Suprapubic skin (tissue), 4 donors: ENCODE results near the gene SRGAP1. TPM values are rescaled to one million over a fixed set of nuclear protein-coding genes. Genes with fewer than 3 reads are reported as not detected.

Source experiments
- DNase-seq, 2 donors: peaks; one replicate each; pipeline ENCODE4 v3.0.0-alpha.2; 2019; ENCODE audit warnings: low spot score in 2 of 2
- H3K27ac ChIP-seq: fragments of 200-600 bp; sonication (generic); one replicate; pipeline ENCODE4 v1.5.1; 2019
- H3K27me3 ChIP-seq: fragments of 200-600 bp; sonication (generic); one replicate; pipeline ENCODE4 v1.5.1; 2019
- H3K36me3 ChIP-seq: fragments of 200-600 bp; sonication (generic); one replicate; pipeline ENCODE4 v1.5.1; 2019
- H3K4me1 ChIP-seq: fragments of 200-600 bp; sonication (generic); one replicate; pipeline ENCODE4 v1.5.1; 2019
- H3K4me3 ChIP-seq: fragments of 200-600 bp; sonication (generic); one replicate; pipeline ENCODE4 v1.5.1; 2019; ENCODE audit warnings: mild to moderate bottlenecking
- H3K9me3 ChIP-seq: fragments of 200-600 bp; sonication (generic); one replicate; pipeline ENCODE4 v1.5.1; 2019
- EP300 ChIP-seq: sonication (generic); formaldehyde crosslinking; IDR thresholded peaks from one replicate; pipeline ENCODE4 v1.6.1; 2017; ENCODE audit warnings: antibody characterized with exemption
- POLR2A ChIP-seq, 2 donors: fragments of 450-650 bp; IDR thresholded peaks; one replicate each; pipeline ENCODE4 v1.6.1; 2017; ENCODE audit warnings: antibody characterized with exemption in 2 of 2, mild to moderate bottlenecking in 2 of 2, moderate library complexity in 2 of 2
- POLR2AphosphoS5 ChIP-seq, 3 donors: sonication (generic); formaldehyde crosslinking; IDR thresholded peaks; one replicate each; pipeline ENCODE4 v1.6.1; 2017; ENCODE audit warnings: antibody characterized with exemption in 3 of 3
- WGBS: methylation state at CpG from one replicate; pipeline ENCODE4 v1.1.5; 2018; 5-methylcytosine and 5-hydroxymethylcytosine counted together
- total RNA-seq, 4 donors: library from RNA; depleted of rRNA; stranded (reverse); fragments of >200 nt; gene quantifications; one replicate each; pipeline ENCODE4 v1.1.0, GENCODE V29; 2016
- TF ChIP-seq, protein P1 (sequence below), 2 donors: fragments of 200-600 bp in 1 of 2; fragments of 450-650 bp in 1 of 2; sonication (generic) in 1 of 2; IDR thresholded peaks; one replicate each; pipeline ENCODE4 v1.5.1; 2016 to 2019; ENCODE audit warnings: antibody characterized with exemption in 2 of 2, mild to moderate bottlenecking in 1 of 2, moderate library complexity in 1 of 2

SRGAP1 gene
- total RNA-seq, 4 donors from 2014 or later = 8.4 to 10.9 (median 9.8) TPM

DNA sequence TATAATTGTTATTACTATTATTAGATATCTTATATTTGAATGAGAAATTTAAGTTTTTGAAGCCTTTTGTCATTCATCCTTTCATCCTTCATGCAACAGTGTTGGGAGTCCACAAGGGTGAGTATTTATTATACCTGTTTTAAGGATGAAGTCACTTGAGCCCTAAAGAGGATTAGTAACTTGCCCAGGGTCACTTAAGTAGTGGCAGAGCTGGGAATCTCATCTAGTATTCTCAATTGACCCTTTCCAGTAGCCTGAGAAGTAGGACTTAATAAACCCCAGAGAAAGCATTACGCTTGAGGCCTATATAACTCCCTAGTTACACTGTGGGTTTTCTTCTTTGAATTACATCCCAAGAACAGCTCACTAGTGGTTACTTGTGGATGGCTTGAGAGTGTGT is 119.8 kb downstream of the SRGAP1 start:
- Histone ChIP-seq H3K9me3 (no peaks in the 10 kb centered on the region), H3K4me1 (peaks cover 8% of the 10 kb centered on the region), H3K36me3 (no peaks in the 10 kb centered on the region), H3K4me3 (no peak overlapping the region), H3K27me3 (no peaks in the 10 kb centered on the region), H3K27ac (no peak overlapping the region)
- WGBS = 87% methylated on average over 1 of the region's 1 CpG
- no peak for DNase-seq
- no peak for TF ChIP-seq EP300
- TF ChIP-seq, protein P1, sequence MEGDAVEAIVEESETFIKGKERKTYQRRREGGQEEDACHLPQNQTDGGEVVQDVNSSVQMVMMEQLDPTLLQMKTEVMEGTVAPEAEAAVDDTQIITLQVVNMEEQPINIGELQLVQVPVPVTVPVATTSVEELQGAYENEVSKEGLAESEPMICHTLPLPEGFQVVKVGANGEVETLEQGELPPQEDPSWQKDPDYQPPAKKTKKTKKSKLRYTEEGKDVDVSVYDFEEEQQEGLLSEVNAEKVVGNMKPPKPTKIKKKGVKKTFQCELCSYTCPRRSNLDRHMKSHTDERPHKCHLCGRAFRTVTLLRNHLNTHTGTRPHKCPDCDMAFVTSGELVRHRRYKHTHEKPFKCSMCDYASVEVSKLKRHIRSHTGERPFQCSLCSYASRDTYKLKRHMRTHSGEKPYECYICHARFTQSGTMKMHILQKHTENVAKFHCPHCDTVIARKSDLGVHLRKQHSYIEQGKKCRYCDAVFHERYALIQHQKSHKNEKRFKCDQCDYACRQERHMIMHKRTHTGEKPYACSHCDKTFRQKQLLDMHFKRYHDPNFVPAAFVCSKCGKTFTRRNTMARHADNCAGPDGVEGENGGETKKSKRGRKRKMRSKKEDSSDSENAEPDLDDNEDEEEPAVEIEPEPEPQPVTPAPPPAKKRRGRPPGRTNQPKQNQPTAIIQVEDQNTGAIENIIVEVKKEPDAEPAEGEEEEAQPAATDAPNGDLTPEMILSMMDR (IDR thresholded peaks at IDR 0.05) = no peak
- no peak for TF ChIP-seq POLR2AphosphoS5 (IDR thresholded peaks at IDR 0.05)
- TF ChIP-seq POLR2A (IDR thresholded peaks at IDR 0.05) = no peak

DNA sequence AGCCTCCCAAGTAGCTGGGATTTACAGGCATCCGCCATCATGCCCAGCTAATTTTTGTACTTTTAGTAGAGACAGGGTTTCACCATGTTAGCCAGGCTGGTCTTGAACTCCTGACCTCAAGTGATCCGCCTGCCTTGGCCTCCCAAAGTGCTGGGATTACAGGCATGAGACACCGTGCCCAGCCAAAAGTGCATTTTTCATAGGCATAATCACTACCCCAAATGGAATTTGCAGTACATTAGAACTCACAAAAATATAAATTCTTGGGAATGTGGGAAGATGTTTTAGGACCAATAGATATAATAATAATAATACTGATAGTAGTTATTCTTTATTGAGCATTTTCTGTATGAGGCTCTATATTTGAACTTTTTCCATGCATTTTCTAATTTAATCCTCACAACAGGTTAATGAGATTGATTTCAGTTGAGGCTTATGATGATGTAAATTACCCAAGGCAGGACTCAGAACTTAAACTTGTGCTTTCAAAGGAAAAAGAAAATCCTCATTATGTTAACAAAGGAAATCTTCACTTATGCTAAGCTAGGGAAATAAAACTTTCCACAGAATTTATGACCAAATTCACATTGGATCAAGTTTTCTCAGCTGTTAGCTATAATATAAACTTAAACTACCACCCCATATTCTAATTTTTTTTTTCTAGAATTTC is 121.6 kb downstream of the SRGAP1 start:
- TF ChIP-seq POLR2AphosphoS5 (IDR thresholded peaks at IDR 0.05) (no peak), POLR2A (IDR thresholded peaks at IDR 0.05) (no peak), EP300 (no peak)
- TF ChIP-seq, protein P1 (IDR thresholded peaks at IDR 0.05) = no peak
- DNase-seq = no peak
- no peak overlapping the region for H3K4me3 ChIP-seq
- no peaks in the 10 kb centered on the region for H3K36me3 ChIP-seq
- no peaks in the 10 kb centered on the region for H3K9me3 ChIP-seq
- H3K4me1 ChIP-seq = peaks cover 11% of the 10 kb centered on the region
- 78% methylated on average over 3 of the region's 3 CpGs for WGBS
- H3K27ac ChIP-seq = no peak overlapping the region
- H3K27me3 ChIP-seq = no peaks in the 10 kb centered on the region

- Histone ChIP-seq H3K4me3 (no peak overlapping the region), H3K4me1 (peaks cover 11% of the 10 kb centered on the region), H3K27ac (no peak overlapping the region), H3K9me3 (no peaks in the 10 kb centered on the region), H3K36me3 (no peaks in the 10 kb centered on the region), H3K27me3 (no peaks in the 10 kb centered on the region)
- WGBS = 93% methylated on average over 2 of the region's 2 CpGs
- DNase-seq = no peak
- no peak for TF ChIP-seq POLR2AphosphoS5 (IDR thresholded peaks at IDR 0.05)
- TF ChIP-seq, protein P1 (IDR thresholded peaks at IDR 0.05) = no peak
- TF ChIP-seq EP300 = no peak
- no peak for TF ChIP-seq POLR2A (IDR thresholded peaks at IDR 0.05)
These were observed 122.1 kb downstream of the SRGAP1 start for GRCh38 chr12:63966606-63966975.

DNA sequence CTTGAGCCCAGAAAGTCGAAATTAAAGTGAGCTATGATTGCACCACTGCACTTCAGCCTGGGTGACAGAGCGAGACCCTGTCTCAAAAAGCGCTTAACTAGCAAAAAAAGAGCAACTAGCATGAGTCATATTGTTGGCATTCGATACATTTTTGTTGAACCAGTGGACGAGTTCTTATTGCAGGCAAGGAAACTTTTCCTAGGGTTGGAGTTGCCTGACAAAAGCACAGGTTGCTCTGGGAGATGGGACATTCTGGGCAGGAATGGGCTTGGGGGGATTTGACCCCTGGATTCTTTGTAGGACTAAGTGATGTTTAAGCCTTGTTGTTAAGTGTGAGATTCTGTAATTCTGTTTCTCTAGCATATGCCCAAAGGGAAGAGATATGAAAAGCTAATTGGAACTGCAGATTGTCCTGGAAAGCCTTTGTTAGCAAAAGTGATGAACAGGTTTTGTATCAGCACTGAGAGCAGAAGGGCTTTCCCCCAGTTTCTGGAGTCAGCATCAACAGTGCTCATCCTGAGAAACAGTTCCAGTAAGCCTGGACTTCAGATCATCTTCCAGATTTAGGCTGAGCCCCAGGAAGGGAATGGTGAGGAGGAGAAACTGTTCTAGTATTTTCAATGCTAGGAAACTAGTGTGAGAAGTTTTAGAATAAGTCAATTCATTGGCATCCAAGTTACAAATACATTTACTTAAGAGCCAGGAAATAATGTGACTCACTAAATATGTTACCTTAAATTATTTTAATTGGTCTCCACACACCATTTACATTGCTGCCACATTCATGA is 123.1 kb downstream of the SRGAP1 start:
- TF ChIP-seq, protein P1 (IDR thresholded peaks at IDR 0.05) = no peak
- TF ChIP-seq EP300 (no peak), POLR2AphosphoS5 (IDR thresholded peaks at IDR 0.05) (no peak), POLR2A (IDR thresholded peaks at IDR 0.05) (no peak)
- H3K27ac ChIP-seq = no peak overlapping the region
- no peak for DNase-seq
- H3K9me3 ChIP-seq = no peaks in the 10 kb centered on the region
- H3K4me3 ChIP-seq = no peak overlapping the region
- WGBS = 66% methylated on average over 5 of the region's 5 CpGs
- H3K27me3 ChIP-seq = no peaks in the 10 kb centered on the region
- no peaks in the 10 kb centered on the region for H3K36me3 ChIP-seq
- H3K4me1 ChIP-seq = peaks cover 11% of the 10 kb centered on the region

- H3K4me1 ChIP-seq = peaks cover 9% of the 10 kb centered on the region
- no peaks in the 10 kb centered on the region for H3K9me3 ChIP-seq
- no peak for DNase-seq
- no peaks in the 10 kb centered on the region for H3K36me3 ChIP-seq
- no peak overlapping the region for H3K4me3 ChIP-seq
- no peaks in the 10 kb centered on the region for H3K27me3 ChIP-seq
- WGBS = 73% methylated on average over 6 of the region's 6 CpGs
- TF ChIP-seq, protein P1 (IDR thresholded peaks at IDR 0.05) = no peak
- TF ChIP-seq EP300 (no peak), POLR2A (IDR thresholded peaks at IDR 0.05) (no peak), POLR2AphosphoS5 (IDR thresholded peaks at IDR 0.05) (no peak)
- H3K27ac ChIP-seq = no peak overlapping the region
These were observed 124.2 kb downstream of the SRGAP1 start for GRCh38 chr12:63968673-63969072.
